GDM1 (cell line): ENCODE data around the gene MCTP1.

Source experiments
- DNase-seq: peaks from one replicate; lab custom pipeline; 2025; lab: John Stamatoyannopoulos, UW

The MCTP1 gene

DNA sequence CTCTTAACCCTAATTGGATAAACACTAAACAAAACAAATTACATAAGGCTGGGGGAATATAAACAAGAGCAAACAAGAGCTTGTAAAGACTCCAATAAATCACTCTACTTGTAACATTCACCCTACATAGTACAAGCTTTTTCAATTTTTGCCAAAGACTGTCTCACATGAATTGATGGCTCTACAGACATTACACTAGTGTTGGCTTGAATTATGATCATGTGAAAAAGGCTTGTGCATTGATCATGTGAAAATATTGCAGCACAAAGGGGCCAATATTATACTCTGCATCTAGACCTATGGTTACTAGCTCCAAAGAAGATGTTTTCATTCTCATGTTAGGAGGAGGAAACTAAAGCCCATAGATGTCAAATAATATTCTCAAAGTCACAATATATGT is 212.6 kb downstream of the MCTP1 start:
- DNase-seq = no peak

- DNase-seq = no peak
Observed at GRCh38 chr5:95070866-95071265, 214.0 kb downstream of the MCTP1 start.

DNA sequence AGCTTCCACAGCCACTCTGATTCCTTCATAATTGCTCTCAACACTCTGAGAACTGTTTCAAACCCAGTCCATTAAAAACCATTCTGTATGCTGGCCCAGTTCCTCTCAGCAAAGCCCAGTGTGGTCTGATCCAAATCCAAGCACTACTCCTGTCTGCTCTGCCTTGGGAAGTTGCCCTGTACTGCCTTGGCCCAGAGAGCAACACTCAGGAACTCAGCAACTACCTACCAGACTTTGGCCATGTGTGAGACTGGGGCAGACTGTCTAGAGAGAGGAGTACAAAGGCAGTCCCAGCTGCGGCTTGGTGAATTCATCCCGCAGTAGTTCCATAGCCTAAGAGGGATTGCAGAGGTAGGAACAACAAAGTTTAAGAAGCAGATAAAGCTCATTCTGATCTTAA is 214.4 kb downstream of the MCTP1 start:
- no peak for DNase-seq

- peak; percentile 37 for DNase-seq
Observed at GRCh38 chr5:95069948-95070347, 214.9 kb downstream of the MCTP1 start.

DNA sequence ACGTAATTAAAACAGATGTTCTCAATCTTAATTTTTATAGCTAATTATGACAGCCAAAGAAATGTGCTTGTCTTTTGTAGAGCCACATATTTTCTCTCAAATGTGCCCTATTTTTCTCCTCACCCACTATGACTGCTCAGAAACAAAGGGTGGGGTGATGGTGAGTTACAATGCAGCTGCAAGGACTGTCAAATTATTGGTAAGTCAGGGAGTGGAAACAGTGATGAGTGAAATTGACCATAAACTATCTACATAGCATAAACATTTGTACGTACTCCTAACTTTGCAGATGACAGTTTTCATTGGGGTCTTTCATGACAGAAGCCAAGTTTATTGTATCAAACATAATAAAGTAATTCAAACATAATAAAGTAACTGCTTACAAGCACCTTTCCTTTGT is 215.9 kb downstream of the MCTP1 start:
- no peak for DNase-seq

DNA sequence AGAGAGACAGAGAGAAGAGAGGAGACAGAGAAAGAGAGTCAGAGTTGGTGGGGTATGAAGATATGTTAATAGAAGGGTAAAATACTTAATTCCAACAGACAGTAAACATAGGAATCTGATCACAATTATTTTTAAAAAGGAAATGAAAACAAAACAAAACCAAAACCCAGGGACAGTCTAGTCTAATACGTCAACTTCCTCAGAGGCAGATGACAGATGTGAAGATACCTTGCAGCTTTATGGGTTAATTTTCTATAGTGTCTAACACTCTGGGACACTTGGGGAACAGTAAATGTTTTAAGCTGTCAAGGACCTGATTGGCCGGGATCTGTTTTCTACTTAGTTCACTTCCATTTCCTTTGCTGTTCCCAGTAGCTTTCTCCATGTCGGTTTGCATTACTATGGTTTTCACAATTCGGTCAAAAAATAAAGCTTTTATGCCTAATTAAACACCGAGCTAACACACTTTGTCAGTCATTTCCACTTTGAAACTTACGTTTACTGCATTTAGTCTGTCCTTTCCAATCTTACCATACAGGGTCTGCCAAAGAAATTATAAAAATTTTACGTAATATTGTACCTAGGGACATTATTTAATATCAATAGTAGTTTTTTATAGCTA is 216.5 kb downstream of the MCTP1 start:
- no peak for DNase-seq

- no peak for DNase-seq
Observed at GRCh38 chr5:95066048-95066447, 218.8 kb downstream of the MCTP1 start.

DNA sequence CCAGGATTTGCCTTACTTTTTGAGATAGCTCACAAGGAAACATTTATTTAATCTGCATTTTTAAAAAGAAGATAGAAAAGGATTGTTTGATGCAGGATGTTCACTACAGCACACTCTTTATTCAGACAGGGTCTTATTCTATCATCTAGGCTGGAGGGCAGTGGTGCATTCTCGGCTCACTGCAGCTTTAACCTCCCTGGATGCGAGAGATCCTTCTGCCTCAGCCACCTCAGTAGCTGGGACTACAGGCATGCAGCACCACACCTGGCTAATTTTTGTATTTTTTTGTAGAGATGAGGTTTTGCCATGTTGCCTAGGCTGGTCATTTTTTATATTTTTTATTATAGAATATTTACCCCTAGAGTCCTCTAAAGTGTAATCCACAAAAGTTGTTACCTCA is 221.4 kb downstream of the MCTP1 start:
- no peak for DNase-seq

GRCh38 chr5:95060098-95060497 is 224.8 kb downstream of the MCTP1 start:
- no peak for DNase-seq

DNA sequence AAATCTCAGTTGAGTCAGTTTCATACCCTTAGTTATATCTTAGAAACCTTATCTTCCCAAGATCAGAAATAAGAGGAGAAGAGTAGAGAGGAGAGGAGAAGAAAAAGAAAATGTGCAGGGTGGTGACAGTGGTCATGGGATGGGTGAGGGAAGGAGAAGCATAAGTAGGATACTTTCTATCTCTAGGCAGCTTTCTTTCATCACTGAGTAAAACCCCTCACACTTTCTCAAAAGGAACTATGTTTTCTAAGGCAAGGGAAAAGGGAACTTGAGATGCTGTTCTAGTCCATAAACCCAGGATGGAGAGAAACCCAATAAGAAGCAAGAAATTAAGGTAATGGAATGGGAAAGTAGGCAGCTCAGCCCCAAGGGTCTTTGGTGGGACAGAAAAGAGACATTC is 225.3 kb downstream of the MCTP1 start:
- DNase-seq = no peak

GRCh38 chr5:95057615-95058014 is 227.3 kb downstream of the MCTP1 start:
- DNase-seq = peak; percentile 63

GRCh38 chr5:95053253-95053652 is 231.6 kb downstream of the MCTP1 start:
- DNase-seq = no peak

- no peak for DNase-seq
Observed at GRCh38 chr5:95050708-95051107, 234.2 kb downstream of the MCTP1 start.

GRCh38 chr5:95048628-95049027 is 236.3 kb downstream of the MCTP1 start:
- peak; percentile 35 for DNase-seq

DNA sequence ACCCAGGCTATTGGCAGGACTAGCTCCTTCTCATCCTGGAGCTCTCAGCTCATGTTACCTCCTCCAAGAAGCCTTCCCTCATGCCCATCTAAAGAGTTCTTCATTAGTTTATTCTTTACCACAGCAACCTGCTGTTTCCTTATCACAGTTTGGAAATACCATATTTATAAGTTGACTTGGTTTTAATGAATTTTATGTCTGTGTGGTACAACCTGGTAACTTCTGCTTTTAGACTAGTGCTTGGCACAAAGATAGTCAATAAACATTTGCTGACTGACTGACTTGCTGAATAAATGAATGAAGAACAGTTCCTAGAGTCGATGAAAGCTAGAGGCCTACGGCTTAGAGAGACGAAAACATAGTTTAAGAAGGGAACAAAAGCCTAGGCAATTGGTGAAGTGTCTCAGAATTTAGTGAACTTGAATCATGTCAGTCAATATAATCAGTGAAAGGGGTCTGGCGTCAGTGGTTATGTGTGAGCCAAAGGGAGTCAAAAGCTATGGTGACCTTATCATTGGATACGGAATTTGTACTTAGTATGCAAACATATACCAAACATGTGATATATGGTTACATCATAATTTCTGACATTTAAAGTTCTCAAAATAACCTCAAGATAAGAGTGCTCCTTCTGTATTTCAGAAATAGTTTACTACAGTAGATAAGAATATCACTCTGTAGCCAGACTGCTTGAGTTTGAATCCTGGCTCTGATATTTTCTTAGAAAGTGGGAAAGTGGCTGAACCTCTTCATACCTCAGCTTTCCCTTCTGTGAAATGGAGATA is 239.5 kb downstream of the MCTP1 start:
- DNase-seq = no peak

DNA sequence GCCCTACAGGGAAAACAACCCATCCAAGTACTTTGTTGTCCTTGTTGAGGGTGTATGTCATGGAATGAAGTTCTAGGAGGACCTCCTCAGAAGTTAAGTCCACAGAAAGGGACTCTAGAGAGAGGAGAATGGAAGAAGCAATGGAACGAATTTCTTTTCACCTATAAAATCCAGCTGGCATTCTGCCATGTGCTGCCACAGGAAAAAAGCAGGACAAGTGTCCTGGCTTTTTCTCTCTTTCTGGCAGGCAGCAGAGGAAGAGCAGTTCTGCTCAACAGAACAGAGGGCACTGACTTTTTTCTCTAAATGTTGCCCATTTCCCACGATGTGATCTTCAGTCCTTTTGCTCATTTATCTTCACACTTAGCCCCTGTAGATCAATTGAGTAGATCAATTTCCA is 240.8 kb downstream of the MCTP1 start:
- no peak for DNase-seq

DNA sequence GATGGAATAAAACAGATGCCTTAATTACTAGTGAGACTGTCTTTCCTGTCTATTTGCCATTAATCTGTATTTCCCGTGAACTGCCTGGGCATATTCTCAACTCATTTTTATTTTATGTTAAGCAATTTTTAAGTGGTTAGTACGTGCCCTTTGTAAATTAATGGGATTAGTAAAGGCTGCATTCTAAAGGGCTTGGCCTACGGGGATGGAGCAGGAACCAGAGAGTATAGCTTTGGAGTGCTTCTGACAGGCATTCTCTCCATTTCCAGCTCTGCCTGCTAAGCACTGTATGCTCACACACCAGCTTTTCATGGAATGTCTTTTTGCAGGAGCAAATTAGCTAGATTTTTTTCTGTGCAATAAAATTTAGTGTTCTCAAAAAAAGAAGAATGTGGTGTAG is 241.2 kb downstream of the MCTP1 start:
- DNase-seq = no peak

GRCh38 chr5:95043234-95043633 is 241.7 kb downstream of the MCTP1 start:
- DNase-seq = peak; percentile 56

DNA sequence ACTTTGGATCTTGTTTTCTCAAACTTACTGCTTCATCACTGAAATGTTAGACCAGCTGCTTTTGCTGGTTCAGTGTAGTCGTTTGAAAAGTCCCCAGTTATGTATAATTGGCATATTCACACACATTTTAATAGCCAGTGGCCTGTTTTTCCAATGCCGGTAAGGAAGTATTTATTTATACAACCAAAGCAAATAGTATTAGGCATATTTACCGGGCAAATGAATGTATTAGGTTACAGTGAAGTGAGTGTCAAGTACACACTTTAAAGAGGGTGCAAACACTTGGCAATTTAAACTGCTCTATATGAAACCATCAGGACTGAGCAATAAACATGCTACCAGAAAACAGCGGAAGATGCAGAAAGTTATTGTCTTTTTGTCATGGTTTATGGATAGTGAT is 242.9 kb downstream of the MCTP1 start:
- no peak for DNase-seq

- no peak for DNase-seq
Observed at GRCh38 chr5:95035891-95036685, 248.8 kb downstream of the MCTP1 start.

DNA sequence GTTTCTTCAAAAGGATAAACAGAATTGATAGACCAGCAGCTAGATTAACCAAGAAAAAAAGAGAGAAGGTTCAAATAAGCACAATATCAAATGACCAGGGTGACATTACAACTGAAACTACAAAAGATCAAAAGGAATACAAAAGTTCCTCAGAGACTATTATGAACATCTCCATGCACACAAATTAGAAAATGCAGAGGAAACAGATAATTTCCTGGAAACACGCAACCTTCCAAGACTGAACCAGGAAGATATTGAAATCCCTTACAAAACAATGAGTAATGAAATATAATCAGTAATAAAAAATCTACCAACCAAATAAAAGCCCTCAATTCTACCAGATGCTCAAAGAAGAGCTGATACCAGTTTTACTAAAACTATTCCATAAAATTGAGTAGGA is 252.1 kb downstream of the MCTP1 start:
- no peak for DNase-seq

DNA sequence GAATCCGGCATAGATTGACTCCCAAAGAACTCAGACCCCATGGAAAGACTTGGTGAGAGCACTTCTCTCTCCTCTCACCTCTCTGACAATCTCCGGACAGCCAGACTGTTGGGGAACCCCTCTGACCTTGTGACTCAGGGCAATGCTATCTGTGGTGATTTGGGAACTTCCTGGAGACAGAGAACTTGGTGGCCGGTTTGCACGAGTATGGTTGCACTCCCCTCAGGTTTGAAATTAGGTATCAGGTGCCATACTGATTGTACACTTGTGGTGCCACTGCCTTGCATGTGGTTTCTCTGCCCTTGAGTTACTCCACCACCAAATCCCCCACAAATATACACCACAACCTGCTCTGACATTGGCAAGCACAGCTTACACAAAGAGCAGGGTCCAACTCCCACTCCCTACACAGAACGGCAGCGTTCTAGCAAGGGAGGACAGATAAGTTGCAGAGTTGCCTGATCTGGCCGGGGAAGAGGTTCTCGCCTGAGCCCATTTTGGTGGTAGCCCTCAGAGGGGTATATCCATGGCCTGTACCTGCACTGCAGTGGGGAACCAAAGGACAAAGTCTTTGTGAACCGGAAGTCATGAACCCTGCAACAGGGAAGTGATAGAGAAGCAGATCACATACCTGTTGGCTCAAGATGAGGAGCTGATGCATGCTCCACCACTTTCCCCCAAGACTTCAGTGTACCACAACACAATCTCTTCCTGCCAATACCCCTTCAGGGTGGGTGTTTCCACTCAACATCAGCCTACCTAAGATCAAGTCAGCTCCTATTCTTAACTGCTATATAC is 255.1 kb downstream of the MCTP1 start:
- no peak for DNase-seq
